ENCODE results near the gene HSPA12A. TPM values are rescaled to one million over a fixed set of nuclear protein-coding genes. Genes with fewer than 3 reads are reported as not detected.
A peak's percentile ranks its signal among the peaks of the same experiment; 100 is the strongest.

Gene HSPA12A
- total and polyA plus RNA-seq, 5 donors = 8.4 to 21.9 (median 15.1) TPM

GRCh38 chr10:116757246-116757645, 14.9 kb upstream of the HSPA12A start:
- 62% methylated on average over 10 of the region's 10 CpGs for WGBS
- intact Hi-C loops (cut with DNase I) = no loop called here
- Histone ChIP-seq H3K4me3 (ENCODE audit: low read length) (no peak overlapping the region), H3K27me3 (ENCODE audit: control insufficient read depth, insufficient read depth) (no peaks in the 10 kb centered on the region), H3K27ac (ENCODE audit: low read length) (peak overlapping the region; percentile 13), H3K4me1 (ENCODE audit: control insufficient read depth, insufficient read depth, low read length) (no peaks in the 10 kb centered on the region), H3K9me3 (ENCODE audit: control insufficient read depth, low read length) (no peaks in the 10 kb centered on the region)
- no peak for DNase-seq
- peak; percentile 44 to 54 for ATAC-seq

GRCh38 chr10:116756277-116756676, 13.9 kb upstream of the HSPA12A start:
- ATAC-seq = peak; percentile 86 to 88
- whole genome bisulfite sequencing = 28% methylated on average over 8 of the region's 8 CpGs

GRCh38 chr10:116753759-116754158, 11.4 kb upstream of the HSPA12A start:
- no peaks in the 10 kb centered on the region for H3K9me3 ChIP-seq (ENCODE audit: control insufficient read depth, low read length)
- H3K4me1 ChIP-seq (ENCODE audit: control insufficient read depth, insufficient read depth, low read length) = no peaks in the 10 kb centered on the region
- intact Hi-C loops (cut with DNase I) = no loop called here
- DNase-seq = no peak
- H3K27me3 ChIP-seq (ENCODE audit: control insufficient read depth, insufficient read depth) = no peaks in the 10 kb centered on the region
- no peak overlapping the region for H3K27ac ChIP-seq (ENCODE audit: low read length)
- WGBS = 58% methylated on average over 8 of the region's 8 CpGs
- ATAC-seq = no peak
- H3K4me3 ChIP-seq (ENCODE audit: low read length) = no peak overlapping the region

More at GRCh38 chr10:116756277-116756676, 13.9 kb upstream of the HSPA12A start:
- Histone ChIP-seq H3K27me3 (ENCODE audit: control insufficient read depth, insufficient read depth) (no peaks in the 10 kb centered on the region), H3K9me3 (ENCODE audit: control insufficient read depth, low read length) (no peaks in the 10 kb centered on the region), H3K4me3 (ENCODE audit: low read length) (no peak overlapping the region), H3K4me1 (ENCODE audit: control insufficient read depth, insufficient read depth, low read length) (no peaks in the 10 kb centered on the region), H3K27ac (ENCODE audit: low read length) (peak overlapping the region; percentile 36)
- DNase-seq = peak; percentile 58 to 86 (median 84)
- intact Hi-C loops (cut with DNase I) = no loop called here

DNA sequence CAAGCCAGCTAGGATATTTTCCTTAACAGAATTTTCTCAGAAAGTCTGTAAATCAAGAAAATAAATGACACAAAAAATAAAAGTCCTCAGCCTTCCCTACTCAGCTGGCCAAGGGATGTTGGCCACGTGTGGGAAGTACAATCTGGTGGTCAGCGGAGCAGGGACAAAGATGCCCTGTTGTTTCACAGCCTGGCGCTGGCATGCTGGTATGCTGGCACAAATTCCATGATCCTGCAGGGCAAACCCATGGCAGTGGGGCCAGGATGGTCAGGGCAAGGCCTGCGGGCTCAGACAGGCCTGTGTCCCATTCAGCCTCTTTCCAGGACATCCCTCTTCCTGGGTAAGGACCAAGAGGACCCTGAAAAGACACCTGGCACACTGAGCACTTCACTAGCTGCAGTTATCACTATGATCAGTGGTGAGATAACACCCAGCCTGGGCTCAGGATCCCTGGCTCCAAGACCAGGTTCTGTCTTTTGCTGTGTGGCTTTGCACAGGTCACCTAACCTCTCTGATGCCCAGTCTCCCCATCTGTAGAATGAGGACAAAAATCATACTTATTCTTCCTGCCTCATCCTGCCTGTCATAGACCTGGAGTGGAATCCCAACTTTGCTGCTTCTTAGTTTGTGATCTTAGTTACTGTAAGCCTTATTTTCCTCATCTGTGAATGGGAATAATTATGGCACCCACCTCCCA, 10.8 kb upstream of the HSPA12A start:
- no peaks in the 10 kb centered on the region for H3K4me1 ChIP-seq (ENCODE audit: control insufficient read depth, insufficient read depth, low read length)
- H3K27ac ChIP-seq (ENCODE audit: low read length) = no peak overlapping the region
- 80% methylated on average over 4 of the region's 4 CpGs for WGBS
- no peaks in the 10 kb centered on the region for H3K9me3 ChIP-seq (ENCODE audit: control insufficient read depth, low read length)
- intact Hi-C loops (cut with DNase I) = no loop called here
- no peak overlapping the region for H3K4me3 ChIP-seq (ENCODE audit: low read length)
- no peaks in the 10 kb centered on the region for H3K27me3 ChIP-seq (ENCODE audit: control insufficient read depth, insufficient read depth)
- ATAC-seq = no peak
- DNase-seq = no peak

DNA sequence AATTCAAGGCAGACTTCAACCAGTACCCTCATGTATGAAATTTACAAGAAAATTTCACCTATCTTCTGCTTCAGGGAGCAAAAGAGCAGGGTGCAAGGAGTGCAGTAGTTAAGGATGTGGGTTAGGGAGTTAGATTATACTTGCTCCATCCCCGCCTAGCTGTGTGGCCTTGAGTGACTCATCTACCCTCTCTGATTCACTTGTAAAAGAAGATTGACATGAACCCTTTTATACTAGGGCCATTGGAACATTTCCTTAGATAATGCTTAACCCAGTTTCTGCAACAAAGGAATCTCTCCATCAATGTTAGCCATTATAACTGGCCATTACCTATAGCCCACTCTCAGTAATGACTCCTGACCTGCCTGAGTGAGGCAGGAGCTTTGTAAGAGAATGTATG, 10.2 kb upstream of the HSPA12A start:
- Histone ChIP-seq H3K4me1 (ENCODE audit: control insufficient read depth, insufficient read depth, low read length) (no peaks in the 10 kb centered on the region), H3K9me3 (ENCODE audit: control insufficient read depth, low read length) (no peaks in the 10 kb centered on the region), H3K4me3 (ENCODE audit: low read length) (no peak overlapping the region), H3K27me3 (ENCODE audit: control insufficient read depth, insufficient read depth) (no peaks in the 10 kb centered on the region), H3K27ac (ENCODE audit: low read length) (no peak overlapping the region)
- WGBS = 94% methylated on average over 1 of the region's 1 CpG
- no peak for DNase-seq
- intact Hi-C loops (cut with DNase I) = no loop called here
- no peak for ATAC-seq

GRCh38 chr10:116748471-116748870, 6.1 kb upstream of the HSPA12A start:
- DNase-seq = no peak
- H3K4me1 ChIP-seq (ENCODE audit: control insufficient read depth, insufficient read depth, low read length) = no peaks in the 10 kb centered on the region
- no peaks in the 10 kb centered on the region for H3K27me3 ChIP-seq (ENCODE audit: control insufficient read depth, insufficient read depth)
- H3K9me3 ChIP-seq (ENCODE audit: control insufficient read depth, low read length) = no peaks in the 10 kb centered on the region
- no peak overlapping the region for H3K27ac ChIP-seq (ENCODE audit: low read length)
- ATAC-seq = no peak
- 93% methylated on average over 1 of the region's 1 CpG for WGBS
- intact Hi-C loops (cut with DNase I) = no loop called here
- H3K4me3 ChIP-seq (ENCODE audit: low read length) = no peak overlapping the region

DNA sequence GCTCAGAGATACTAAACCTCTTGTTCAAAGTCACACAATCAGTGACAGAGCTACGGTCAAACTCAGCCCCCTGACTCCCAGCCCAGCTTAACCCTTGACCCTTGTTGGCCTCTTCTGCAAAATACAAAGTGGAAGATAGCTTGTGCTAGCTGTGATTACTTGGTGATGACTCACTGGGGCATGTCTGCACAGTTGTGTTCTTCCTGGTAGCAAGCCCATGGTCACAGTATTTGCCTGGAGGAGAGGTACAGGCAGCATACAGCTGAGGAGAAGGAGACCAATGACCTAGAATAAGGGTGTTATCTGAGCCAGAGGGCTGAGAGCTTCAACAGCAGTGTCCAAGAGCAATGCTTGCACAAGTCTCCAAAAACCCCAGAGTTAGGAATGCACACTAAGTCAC, 5.7 kb upstream of the HSPA12A start:
- 62% methylated on average over 1 of the region's 1 CpG for WGBS
- intact Hi-C loops (cut with DNase I) = no loop called here
- H3K4me1 ChIP-seq (ENCODE audit: control insufficient read depth, insufficient read depth, low read length) = no peaks in the 10 kb centered on the region
- H3K4me3 ChIP-seq (ENCODE audit: low read length) = no peak overlapping the region
- DNase-seq = no peak
- no peak overlapping the region for H3K27ac ChIP-seq (ENCODE audit: low read length)
- H3K27me3 ChIP-seq (ENCODE audit: control insufficient read depth, insufficient read depth) = no peaks in the 10 kb centered on the region
- no peaks in the 10 kb centered on the region for H3K9me3 ChIP-seq (ENCODE audit: control insufficient read depth, low read length)
- no peak for ATAC-seq

DNA sequence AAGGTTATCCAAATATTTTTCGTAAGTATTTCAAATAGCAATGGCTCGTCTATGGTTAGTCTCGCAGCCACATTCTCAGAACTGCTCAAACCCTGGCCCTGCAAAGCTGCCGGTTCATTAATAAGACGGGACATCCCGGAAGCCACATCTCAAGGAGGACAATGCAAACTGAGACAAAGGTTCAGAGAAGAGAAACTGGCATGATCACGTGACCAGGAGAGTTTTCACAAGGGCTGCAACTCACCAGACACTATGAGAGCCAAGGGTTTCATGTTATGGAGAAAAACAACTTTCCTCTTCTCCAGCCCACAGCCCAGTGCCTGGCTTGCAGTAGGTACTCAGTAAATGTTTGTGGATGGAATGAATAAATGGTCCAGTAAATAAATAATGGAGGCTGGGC, 5.0 kb upstream of the HSPA12A start:
- Histone ChIP-seq H3K4me3 (ENCODE audit: low read length) (no peak overlapping the region), H3K27ac (ENCODE audit: low read length) (no peak overlapping the region), H3K4me1 (ENCODE audit: control insufficient read depth, insufficient read depth, low read length) (no peaks in the 10 kb centered on the region), H3K27me3 (ENCODE audit: control insufficient read depth, insufficient read depth) (no peaks in the 10 kb centered on the region), H3K9me3 (ENCODE audit: control insufficient read depth, low read length) (no peaks in the 10 kb centered on the region)
- ATAC-seq (no peak), DNase-seq (no peak)
- WGBS = 87% methylated on average over 7 of the region's 7 CpGs
- intact Hi-C loops (cut with DNase I) = no loop called here

DNA sequence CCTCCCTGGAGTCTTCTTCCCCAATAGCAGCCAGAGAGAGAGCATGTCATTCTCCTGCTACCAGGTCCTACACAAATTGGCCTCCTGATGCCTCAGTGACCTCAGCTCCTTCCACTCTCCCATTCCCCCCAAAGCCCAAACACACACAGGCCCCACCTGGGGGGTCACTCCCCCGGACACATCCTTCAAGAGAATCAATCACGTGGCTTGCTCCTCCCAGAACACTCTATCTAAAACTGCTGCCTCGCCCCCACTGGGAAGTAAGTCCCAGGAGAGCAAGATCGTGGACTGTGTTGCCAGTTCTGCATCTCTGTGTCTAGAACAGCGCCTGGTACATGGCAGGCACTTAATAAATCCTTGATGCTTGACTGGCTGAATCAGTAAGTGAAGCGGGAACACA, 2.5 kb upstream of the HSPA12A start:
- Histone ChIP-seq H3K27me3 (ENCODE audit: control insufficient read depth, insufficient read depth) (no peaks in the 10 kb centered on the region), H3K4me3 (ENCODE audit: low read length) (no peak overlapping the region), H3K4me1 (ENCODE audit: control insufficient read depth, insufficient read depth, low read length) (no peaks in the 10 kb centered on the region), H3K9me3 (ENCODE audit: control insufficient read depth, low read length) (no peaks in the 10 kb centered on the region), H3K27ac (ENCODE audit: low read length) (no peak overlapping the region)
- DNase-seq = no peak
- WGBS = 83% methylated on average over 6 of the region's 6 CpGs
- intact Hi-C loops (cut with DNase I) = no loop called here
- no peak for ATAC-seq

DNA sequence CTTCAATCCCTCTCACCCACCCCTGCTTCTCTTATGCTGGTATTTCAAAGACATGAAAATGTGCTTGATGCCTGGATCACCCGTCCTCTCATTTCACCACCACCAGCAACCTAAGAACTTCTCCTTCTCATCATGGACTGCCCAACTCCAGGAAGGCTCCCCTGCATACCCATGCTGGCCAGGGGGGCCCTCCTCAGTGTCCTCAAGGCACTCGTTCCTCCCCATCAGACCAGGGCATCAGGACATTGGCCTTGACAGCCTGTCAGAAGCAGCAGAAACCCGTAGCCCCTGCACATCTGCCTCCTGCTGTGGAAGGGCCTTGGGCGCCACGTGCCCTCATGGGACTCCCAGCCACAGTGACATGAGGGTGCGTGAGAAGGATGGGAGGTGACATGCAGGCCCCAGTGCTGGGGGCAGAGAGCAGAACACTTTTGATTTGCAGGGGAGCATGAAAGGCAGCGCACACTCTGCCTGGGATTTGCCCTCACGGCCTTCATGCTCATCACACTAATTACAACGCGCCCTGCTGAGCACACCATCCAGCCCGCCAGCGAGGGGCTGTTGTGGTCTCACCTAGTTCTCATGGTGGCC, 1.9 kb upstream of the HSPA12A start:
- WGBS = 88% methylated on average over 12 of the region's 12 CpGs
- intact Hi-C loops (cut with DNase I) = no loop called here
- no peak for ATAC-seq

DNA sequence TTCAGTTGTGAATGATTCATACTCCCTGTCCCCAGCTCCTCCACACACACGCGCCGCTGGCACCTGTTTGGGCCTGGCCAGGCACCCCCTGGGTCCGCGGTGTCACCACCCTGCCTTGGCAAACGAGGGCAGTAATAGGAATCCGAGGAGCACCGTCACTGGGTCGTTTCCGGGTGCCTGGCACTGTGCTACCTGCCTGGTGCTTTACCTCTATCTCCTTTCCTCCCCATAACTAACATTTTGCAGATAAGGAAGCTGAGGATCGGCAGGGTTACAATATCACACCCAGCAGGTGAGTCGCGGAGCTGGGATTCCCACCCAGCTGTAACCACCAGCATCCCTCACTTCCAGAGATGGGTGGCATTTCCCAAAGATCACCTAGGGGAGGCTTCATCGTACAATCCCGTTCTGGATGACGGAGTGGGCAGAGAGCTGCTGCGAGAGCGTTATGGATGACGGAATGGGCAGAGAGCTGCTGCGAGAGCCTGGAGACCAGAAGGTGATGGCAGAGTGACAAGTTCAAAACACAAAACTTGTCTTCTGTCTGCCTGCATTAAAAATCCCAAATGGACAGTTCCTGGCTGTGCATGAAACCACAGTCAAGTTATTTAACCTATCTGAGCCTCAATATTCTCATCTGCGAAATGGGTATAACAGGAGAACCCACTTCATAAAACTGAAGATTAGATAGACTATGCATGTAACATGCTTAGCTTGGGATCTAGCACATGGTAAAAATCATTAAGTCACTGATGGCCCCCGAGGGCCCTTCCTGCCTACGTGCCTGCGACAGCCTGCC, 1.1 kb upstream of the HSPA12A start:
- H3K27ac ChIP-seq (ENCODE audit: low read length) = no peak overlapping the region
- no peaks in the 10 kb centered on the region for H3K4me1 ChIP-seq (ENCODE audit: control insufficient read depth, insufficient read depth, low read length)
- H3K9me3 ChIP-seq (ENCODE audit: control insufficient read depth, low read length) = no peaks in the 10 kb centered on the region
- DNase-seq (peak in 1 of 3 donors; percentile 41), ATAC-seq (no peak)
- intact Hi-C loops (cut with DNase I) = no loop called here
- no peaks in the 10 kb centered on the region for H3K27me3 ChIP-seq (ENCODE audit: control insufficient read depth, insufficient read depth)
- WGBS = 48% methylated on average over 24 of the region's 24 CpGs
- H3K4me3 ChIP-seq (ENCODE audit: low read length) = peak overlapping the region; percentile 77

More for the DNA sequence above, 1.9 kb upstream of the HSPA12A start:
- no peaks in the 10 kb centered on the region for H3K4me1 ChIP-seq (ENCODE audit: control insufficient read depth, insufficient read depth, low read length)
- no peak for DNase-seq
- H3K27ac ChIP-seq (ENCODE audit: low read length) = no peak overlapping the region
- no peaks in the 10 kb centered on the region for H3K9me3 ChIP-seq (ENCODE audit: control insufficient read depth, low read length)
- H3K4me3 ChIP-seq (ENCODE audit: low read length) = no peak overlapping the region
- H3K27me3 ChIP-seq (ENCODE audit: control insufficient read depth, insufficient read depth) = no peaks in the 10 kb centered on the region

Measured in right cardiac atrium (tissue), 5 donors.